GM21360 (cell line): ENCODE results near the gene OR6Y1.

Experiments
- ATAC-seq: cut with Tn5 transposase; IDR thresholded peaks from one replicate; pipeline ENCODE4 v1.9.1; 2021; ENCODE audit warnings: mild to moderate bottlenecking, moderate library complexity; ENCODE audit not compliant: unreplicated experiment

The OR6Y1 gene

GRCh38 chr1:158507511-158507910 lies 46.7 kb downstream of the OR6Y1 start:
- no peak for ATAC-seq

- ATAC-seq, result no peak
Measured at GRCh38 chr1:158506369-158506987, 47.7 kb downstream of the OR6Y1 start.

- ATAC-seq, result no peak
Measured at GRCh38 chr1:158496374-158496773, 57.8 kb downstream of the OR6Y1 start.

- no peak for ATAC-seq
Measured at GRCh38 chr1:158494796-158495195, 59.4 kb downstream of the OR6Y1 start.
